HFFc6 (cell line): ENCODE data around the gene MED9. TPM values are rescaled to one million over a fixed set of nuclear protein-coding genes. Genes with fewer than 3 reads are reported as not detected.
"Not testable (repeated sequence)": the region's sequence is repeated elsewhere in the genome, so short reads cannot be mapped to it uniquely, and the experiment has no call there.

Experiments used
- DNase-seq: peaks from one replicate; pipeline ENCODE4 v3.0.0-alpha.2; 2018
- H3K27ac Mint-ChIP-seq: 2 replicates; pipeline ENCODE4 v1.8.0; 2020; ENCODE audit warnings: mild to moderate bottlenecking, mixed read lengths
- H3K27me3 Mint-ChIP-seq: 2 replicates; pipeline ENCODE4 v1.8.0; 2021; ENCODE audit warnings: mild to moderate bottlenecking, moderate library complexity, mixed read lengths; ENCODE audit not compliant: insufficient read depth
- H3K36me3 Mint-ChIP-seq: 2 replicates; pipeline ENCODE4 v1.8.0; 2021; ENCODE audit warnings: low read depth, mixed read lengths
- H3K4me1 Mint-ChIP-seq: 2 replicates; pipeline ENCODE4 v1.8.0; 2020; ENCODE audit warnings: low read depth, mixed read lengths
- H3K4me3 Mint-ChIP-seq: 2 replicates; pipeline ENCODE4 v1.8.0; 2020; ENCODE audit warnings: mild to moderate bottlenecking, moderate library complexity, mixed read lengths
- H3K9me3 Mint-ChIP-seq: 2 replicates; pipeline ENCODE4 v1.8.0; 2020; ENCODE audit warnings: mild to moderate bottlenecking, mixed read lengths
- CTCF ChIP-seq: fragments of 200-600 bp; sonication (generic); IDR thresholded peaks from 2 replicates; pipeline ENCODE4 v1.5.0; 2021; ENCODE audit warnings: antibody characterized with exemption, mild to moderate bottlenecking
- total RNA-seq, 6 experiments: library from RNA; stranded (reverse); fragmentation: NEBNext Ultra II Directional; extraction: Animal tissue kit (Norgen Biotek cat#: 25700); gene quantifications; 2 replicates in 1 of 6; 3 replicates in 5 of 6; pipeline ENCODE4 v1.2.3, GENCODE V29; 2021

The MED9 gene
- total RNA-seq, 6 experiments from 2014 or later: 7.0 to 9.0 (median 7.9) TPM

GRCh38 chr17:17481860-17482259 lies 5.1 kb downstream of the MED9 start:
- no peak overlapping the region for H3K27ac Mint-ChIP-seq
- H3K9me3 Mint-ChIP-seq: no peaks in the 10 kb centered on the region
- H3K4me1 Mint-ChIP-seq: peaks cover 40% of the 10 kb centered on the region
- H3K4me3 Mint-ChIP-seq: no peak overlapping the region
- peaks cover 10% of the 10 kb centered on the region for H3K36me3 Mint-ChIP-seq
- no peak for TF ChIP-seq CTCF
- H3K27me3 Mint-ChIP-seq: no peaks in the 10 kb centered on the region; the same call in 1 of the 2 replicates
- no peak for DNase-seq

- Mint-ChIP-seq H3K27me3 (no peaks in the 10 kb centered on the region; the same call in 1 of the 2 replicates), H3K27ac (no peak overlapping the region), H3K4me1 (peaks cover 20% of the 10 kb centered on the region), H3K36me3 (peaks cover 19% of the 10 kb centered on the region), H3K4me3 (no peak overlapping the region), H3K9me3 (no peaks in the 10 kb centered on the region)
- DNase-seq: no peak
- TF ChIP-seq CTCF: no peak
Observed at GRCh38 chr17:17484451-17484899, 7.7 kb downstream of the MED9 start.

- H3K27ac Mint-ChIP-seq: peak overlapping the region; percentile 1; the same call in 1 of the 2 replicates
- peaks cover 17% of the 10 kb centered on the region for H3K4me1 Mint-ChIP-seq
- DNase-seq: no peak
- no peak overlapping the region for H3K4me3 Mint-ChIP-seq
- TF ChIP-seq CTCF: no peak
- H3K36me3 Mint-ChIP-seq: peaks cover 19% of the 10 kb centered on the region
- H3K9me3 Mint-ChIP-seq: no peaks in the 10 kb centered on the region
- H3K27me3 Mint-ChIP-seq: no peaks in the 10 kb centered on the region; the same call in 1 of the 2 replicates
Observed at GRCh38 chr17:17485420-17485819, 8.6 kb downstream of the MED9 start.

- H3K27me3 Mint-ChIP-seq, H3K4me3 Mint-ChIP-seq, H3K9me3 Mint-ChIP-seq, H3K27ac Mint-ChIP-seq, DNase-seq: not testable (repeated sequence)
- Mint-ChIP-seq H3K36me3 (peaks cover 19% of the 10 kb centered on the region), H3K4me1 (peaks cover 10% of the 10 kb centered on the region; the same call in 1 of the 2 replicates)
Observed at GRCh38 chr17:17486416-17486815, 9.6 kb downstream of the MED9 start.

- Mint-ChIP-seq H3K9me3 (no peaks in the 10 kb centered on the region), H3K4me3 (no peak overlapping the region), H3K36me3 (peaks cover 19% of the 10 kb centered on the region), H3K4me1 (peaks cover 5% of the 10 kb centered on the region; the same call in 1 of the 2 replicates), H3K27me3 (0 out of 2 replicates have a peak, but pooled peaks cover 2% of the 10 kb centered on the region), H3K27ac (no peak overlapping the region)
- DNase-seq: no peak
- TF ChIP-seq CTCF: no peak
Observed at GRCh38 chr17:17487998-17488397, 11.2 kb downstream of the MED9 start.

GRCh38 chr17:17491031-17491471 lies 14.3 kb downstream of the MED9 start:
- Mint-ChIP-seq H3K27me3 (peaks cover 4% of the 10 kb centered on the region; the same call in 1 of the 2 replicates), H3K36me3 (peaks cover 13% of the 10 kb centered on the region), H3K9me3 (no peaks in the 10 kb centered on the region), H3K27ac (no peak overlapping the region), H3K4me3 (no peak overlapping the region), H3K4me1 (peaks cover 6% of the 10 kb centered on the region)
- TF ChIP-seq CTCF: no peak
- DNase-seq: no peak
